H9 (cell line): ENCODE results near the gene MACROH2A1. TPM values are rescaled to one million over a fixed set of nuclear protein-coding genes. Genes with fewer than 3 reads are reported as not detected.

Experiments used
- DNase-seq: peaks from one replicate; pipeline ENCODE4 v3.0.0-alpha.2; 2017
- H2AFZ ChIP-seq: one replicate; pipeline ENCODE4 v1.6.1; 2013; ENCODE audit warnings: mild to moderate bottlenecking, low read length, control low read depth, moderate library complexity
- H2AK5ac ChIP-seq: 2 replicates; pipeline ENCODE4 v1.6.1; 2013; ENCODE audit warnings: low read length, control low read depth, mixed read lengths; ENCODE audit not compliant: insufficient read length
- H2BK120ac ChIP-seq: one replicate; pipeline ENCODE4 v1.6.1; 2013; ENCODE audit warnings: low read depth, mild to moderate bottlenecking, low read length, control low read depth, inconsistent platforms; ENCODE audit not compliant: poor library complexity, severe bottlenecking
- H2BK12ac ChIP-seq: 2 replicates; pipeline ENCODE4 v1.6.1; 2013; ENCODE audit warnings: low read length, control low read depth, mixed read lengths, low read depth; ENCODE audit not compliant: insufficient read length
- H2BK15ac ChIP-seq: 2 replicates; pipeline ENCODE4 v1.6.1; 2013; ENCODE audit warnings: low read depth, low read length, control low read depth
- H2BK20ac ChIP-seq: one replicate; pipeline ENCODE4 v1.6.1; 2013; ENCODE audit warnings: low read depth, mild to moderate bottlenecking, low read length, control low read depth, inconsistent platforms; ENCODE audit not compliant: poor library complexity, severe bottlenecking
- H2BK5ac ChIP-seq: 2 replicates; pipeline ENCODE4 v1.6.1; 2013; ENCODE audit warnings: low read length, control low read depth, mixed read lengths; ENCODE audit not compliant: insufficient read length
- H3K14ac ChIP-seq: 2 replicates; pipeline ENCODE4 v1.6.1; 2013; ENCODE audit warnings: low read length, control low read depth; ENCODE audit not compliant: insufficient read depth
- H3K18ac ChIP-seq: 2 replicates; pipeline ENCODE4 v1.6.1; 2013; ENCODE audit warnings: low read depth, mild to moderate bottlenecking, mixed read lengths, low read length, control low read depth; ENCODE audit not compliant: insufficient read length
- H3K23ac ChIP-seq: 2 replicates; pipeline ENCODE4 v1.6.1; 2013; ENCODE audit warnings: low read length, control low read depth, mixed read lengths, low read depth; ENCODE audit not compliant: insufficient read length
- H3K23me2 ChIP-seq: 2 replicates; pipeline ENCODE4 v1.6.1; 2013; ENCODE audit warnings: low read depth, mild to moderate bottlenecking, mixed read lengths, low read length, control low read depth; ENCODE audit not compliant: insufficient read length, poor library complexity, severe bottlenecking
- H3K27ac ChIP-seq: 2 replicates; pipeline ENCODE4 v1.5.1; 2013; ENCODE audit warnings: low read length, control low read depth, mixed read lengths, low read depth; ENCODE audit not compliant: insufficient read length
- H3K27me3 ChIP-seq: 2 replicates; pipeline ENCODE4 v1.6.1; 2013; ENCODE audit warnings: low read length, control low read depth, inconsistent platforms; ENCODE audit not compliant: insufficient read depth
- H3K4ac ChIP-seq: 2 replicates; pipeline ENCODE4 v1.6.1; 2013; ENCODE audit warnings: low read depth, mild to moderate bottlenecking, control low read depth, inconsistent platforms, low read length, moderate library complexity
- H3K4me1 ChIP-seq: 2 replicates; pipeline ENCODE4 v1.6.1; 2013; ENCODE audit warnings: low read length, control low read depth, inconsistent platforms; ENCODE audit not compliant: insufficient read depth
- H3K4me2 ChIP-seq: 2 replicates; pipeline ENCODE4 v1.6.1; 2013; ENCODE audit warnings: low read length, control low read depth, mixed read lengths; ENCODE audit not compliant: insufficient read length, insufficient read depth
- H3K56ac ChIP-seq: 2 replicates; pipeline ENCODE4 v1.6.1; 2013; ENCODE audit warnings: low read depth, mild to moderate bottlenecking, mixed read lengths, low read length, control low read depth; ENCODE audit not compliant: insufficient read length
- H3K79me1 ChIP-seq: 2 replicates; pipeline ENCODE4 v1.6.1; 2013; ENCODE audit warnings: low read depth, mild to moderate bottlenecking, moderate library complexity, low read length, control low read depth, inconsistent platforms; ENCODE audit not compliant: insufficient read depth, poor library complexity, severe bottlenecking
- H3K79me2 ChIP-seq: 2 replicates; pipeline ENCODE4 v1.6.1; 2013; ENCODE audit warnings: low read length, control low read depth, inconsistent platforms; ENCODE audit not compliant: insufficient read depth
- H3K9ac ChIP-seq: 2 replicates; pipeline ENCODE4 v1.6.1; 2013; ENCODE audit warnings: low read length, control low read depth, mixed read lengths; ENCODE audit not compliant: insufficient read length; ENCODE audit errors: extremely low read depth
- H3K9me3 ChIP-seq: one replicate; pipeline ENCODE4 v1.6.1; 2013; ENCODE audit warnings: low read depth, low read length, inconsistent platforms; ENCODE audit not compliant: control insufficient read depth
- H3T11ph ChIP-seq: one replicate; pipeline ENCODE4 v1.6.1; 2013; ENCODE audit warnings: mild to moderate bottlenecking, low read length, control low read depth, inconsistent platforms
- H4K20me1 ChIP-seq: one replicate; pipeline ENCODE4 v1.6.1; 2013; ENCODE audit not compliant: control insufficient read depth, insufficient read length, insufficient read depth
- H4K5ac ChIP-seq: 2 replicates; pipeline ENCODE4 v1.6.1; 2013; ENCODE audit warnings: low read depth, mild to moderate bottlenecking, mixed read lengths, low read length, control low read depth; ENCODE audit not compliant: insufficient read length
- H4K8ac ChIP-seq: replicated peaks from 2 replicates; pipeline ENCODE4 v1.6.1; 2013; ENCODE audit warnings: low read length, control low read depth, mixed read lengths, low read depth; ENCODE audit not compliant: insufficient read length
- H4K91ac ChIP-seq: 2 replicates; pipeline ENCODE4 v1.6.1; 2013; ENCODE audit warnings: low read depth, mild to moderate bottlenecking, moderate library complexity, mixed read lengths, low read length, control low read depth; ENCODE audit not compliant: insufficient read length
- H3K27ac Mint-ChIP-seq, 3 experiments: 2 replicates in 2 of 3; 3 replicates in 1 of 3; pipeline ENCODE4 v1.8.0; 2020 to 2021; ENCODE audit warnings: mixed read lengths in 3 of 3, mild to moderate bottlenecking in 1 of 3, moderate library complexity in 1 of 3
- H3K27me3 Mint-ChIP-seq: 2 replicates; pipeline ENCODE4 v1.8.0; 2021; ENCODE audit warnings: low read depth, mild to moderate bottlenecking, moderate library complexity, mixed read lengths
- H3K36me3 Mint-ChIP-seq, 3 experiments: 2 replicates in 2 of 3; 3 replicates in 1 of 3; pipeline ENCODE4 v1.8.0; 2020 to 2021; ENCODE audit warnings: low read depth in 3 of 3, mixed read lengths in 3 of 3; ENCODE audit not compliant: insufficient read depth in 1 of 3
- H3K4me1 Mint-ChIP-seq, 2 experiments: 2 replicates each; pipeline ENCODE4 v1.8.0; 2020; ENCODE audit warnings: mixed read lengths in 2 of 2
- H3K4me3 Mint-ChIP-seq, 2 experiments: 2 replicates in 1 of 2; 3 replicates in 1 of 2; pipeline ENCODE4 v1.8.0; 2020 to 2021; ENCODE audit warnings: mild to moderate bottlenecking in 2 of 2, mixed read lengths in 2 of 2, moderate library complexity in 1 of 2
- H3K9me3 Mint-ChIP-seq, 2 experiments: 2 replicates in 1 of 2; 3 replicates in 1 of 2; pipeline ENCODE4 v1.8.0; 2020; ENCODE audit warnings: mild to moderate bottlenecking in 2 of 2, mixed read lengths in 2 of 2, moderate library complexity in 1 of 2
- CTCF ChIP-seq: fragments of 200-600 bp; sonication (generic); conservative IDR thresholded peaks from 3 replicates; pipeline ENCODE4 v1.8.0; 2021; ENCODE audit warnings: antibody characterized with exemption, mild to moderate bottlenecking
- WGBS: extraction: QIAGEN DNeasy Blood & Tissue Kit; methylation state at CpG from one replicate; pipeline ENCODE4 v1.1.7; 2013; ENCODE audit warnings: missing lambda C conversion rate, low lambda C conversion rate, mixed read lengths; ENCODE audit not compliant: insufficient read length; ENCODE audit errors: extremely low coverage; 5-methylcytosine and 5-hydroxymethylcytosine counted together
- total RNA-seq: library from RNA; stranded (reverse); gene quantifications from 2 replicates; pipeline ENCODE4 v1.2.1, GENCODE V29; 2021

Gene MACROH2A1
- total RNA-seq, 1 experiment from 2014 or later: 111 TPM

- no peak for TF ChIP-seq CTCF
- Mint-ChIP-seq H3K27ac (no peak overlapping the region), H3K4me3 (no peak overlapping the region), H3K4me1 (no peaks in the 10 kb centered on the region), H3K9me3 (no peaks in the 10 kb centered on the region), H3K27me3 (no peaks in the 10 kb centered on the region), H3K36me3 (peaks cover 14 to 65% (median 22%) of the 10 kb centered on the region in 3 experiments)
- Histone ChIP-seq H3K79me1 (no peaks in the 10 kb centered on the region), H2AFZ (no peak overlapping the region), H4K20me1 (no peaks in the 10 kb centered on the region), H3K23me2 (no peaks in the 10 kb centered on the region), H2BK15ac (no peak overlapping the region), H3K4ac (no peak overlapping the region), H3K79me2 (no peaks in the 10 kb centered on the region), H2BK5ac (no peak overlapping the region), H2BK12ac (no peak overlapping the region), H3K18ac (no peak overlapping the region), H3K27ac (no peak overlapping the region), H3K9me3 (no peaks in the 10 kb centered on the region), H2BK20ac (no peak overlapping the region), H3K9ac (no peak overlapping the region), H3K56ac (no peak overlapping the region), H3K4me1 (no peaks in the 10 kb centered on the region), H4K5ac (no peak overlapping the region), H3K27me3 (no peaks in the 10 kb centered on the region), H2AK5ac (no peak overlapping the region), H3T11ph (no peak overlapping the region), H2BK120ac (no peak overlapping the region), H3K4me2 (no peak overlapping the region), H4K8ac (no peak overlapping the region), H3K14ac (no peak overlapping the region), H4K91ac (no peak overlapping the region), H3K23ac (no peak overlapping the region)
- no peak for DNase-seq
- no CpG with 5 or more reads among the region's 4 CpGs for WGBS
Observed at GRCh38 chr5:135339623-135340022, 59.4 kb downstream of the MACROH2A1 start.
